GM18870 (cell line): ENCODE measurements around the gene PLEKHG7.
"Not testable (repeated sequence)": the region's sequence is repeated elsewhere in the genome, so short reads cannot be mapped to it uniquely, and the experiment has no call there.

Experiments used
- ATAC-seq: cut with Tn5 transposase; IDR thresholded peaks from one replicate; pipeline ENCODE4 v1.9.1; 2021; ENCODE audit warnings: moderate library complexity; ENCODE audit not compliant: unreplicated experiment

PLEKHG7 gene

DNA sequence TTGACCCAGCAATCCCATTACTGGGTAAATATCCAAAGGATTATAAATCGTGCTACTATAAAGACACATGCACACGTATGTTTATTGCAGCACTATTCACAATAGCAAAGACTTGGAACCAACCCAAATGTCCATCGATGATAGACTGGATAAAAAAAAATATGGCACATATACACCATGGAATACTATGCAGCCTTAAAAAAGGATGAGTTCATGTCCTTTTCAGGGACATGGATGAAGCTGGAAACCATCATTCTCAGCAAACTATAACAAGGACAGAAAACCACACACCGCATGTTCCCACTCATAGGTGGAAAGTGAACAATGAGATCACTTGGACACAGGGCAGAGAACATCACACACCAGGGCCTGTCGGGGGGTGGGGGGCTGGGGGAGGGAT, 91.6 kb downstream of the PLEKHG7 start:
- ATAC-seq: not testable (repeated sequence)

DNA sequence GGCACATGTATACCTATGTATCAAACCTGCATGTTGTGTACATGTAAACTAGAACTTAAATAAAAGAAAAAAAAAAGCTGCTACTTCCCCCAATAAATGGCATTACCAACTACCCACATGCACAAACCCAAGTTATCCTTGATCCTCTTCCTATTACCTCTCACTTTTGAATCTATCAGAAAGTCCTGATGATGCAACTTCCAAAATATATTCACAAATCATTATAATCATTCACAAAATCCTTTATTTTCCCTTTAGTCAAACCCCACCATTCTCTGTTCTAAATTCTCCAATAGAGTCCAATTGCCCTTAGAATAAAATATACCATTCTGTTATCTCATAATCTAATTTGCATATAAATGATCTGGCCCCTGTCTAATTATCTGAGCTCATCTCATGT, 92.0 kb downstream of the PLEKHG7 start:
- no peak for ATAC-seq

DNA sequence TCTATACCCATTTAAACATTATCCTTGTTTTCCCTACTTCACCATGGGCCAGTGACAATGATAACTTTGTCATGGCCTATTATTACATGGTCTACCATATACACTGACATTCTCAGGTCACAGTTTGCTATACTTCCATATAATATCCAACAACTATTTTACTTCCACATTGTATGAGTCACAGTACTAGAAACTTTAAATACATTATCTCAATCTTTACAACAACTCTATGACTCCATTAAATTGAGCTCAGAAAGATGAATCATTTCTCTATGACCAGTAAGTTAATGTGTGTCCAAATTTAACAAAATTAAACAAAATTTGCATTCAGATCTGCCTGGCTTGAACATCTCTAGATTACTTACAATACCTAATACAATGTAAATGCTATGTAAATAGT, 93.9 kb downstream of the PLEKHG7 start:
- no peak for ATAC-seq

DNA sequence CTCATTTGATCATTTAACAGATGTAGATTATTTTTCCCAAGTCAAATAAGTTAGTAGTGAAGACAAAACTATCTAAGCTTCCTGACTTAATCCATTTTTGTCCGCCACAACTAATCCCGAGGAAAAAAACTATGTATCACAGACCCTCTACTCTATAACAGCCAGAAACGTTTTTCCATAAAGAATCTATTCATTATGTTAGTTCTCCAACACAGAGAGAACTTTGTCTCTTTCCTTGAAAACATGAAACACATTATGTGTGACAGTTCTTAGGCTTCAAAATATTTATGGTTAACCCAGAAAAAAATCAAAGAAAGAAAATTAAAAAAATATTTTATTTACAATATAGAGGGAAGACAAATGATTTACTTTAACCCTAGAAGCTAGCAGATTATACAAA, 100.1 kb downstream of the PLEKHG7 start:
- no peak for ATAC-seq

DNA sequence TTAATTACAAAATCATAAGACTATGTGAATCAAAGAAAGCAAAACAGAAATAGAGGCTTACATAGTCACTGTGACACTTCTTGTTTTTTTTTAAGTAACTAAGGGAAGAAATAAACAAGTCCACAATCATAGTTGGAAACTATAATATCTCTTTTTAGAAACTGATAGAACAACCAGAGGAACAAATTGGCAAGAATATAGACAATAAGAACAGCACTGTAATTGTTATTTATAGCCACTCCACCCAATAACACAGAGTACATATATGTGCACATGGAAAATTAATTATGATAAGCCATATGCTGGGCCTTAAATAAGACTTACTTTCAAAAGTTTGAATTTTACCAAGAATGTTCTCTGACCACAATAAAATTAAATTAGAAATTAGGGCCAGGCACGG, 101.1 kb downstream of the PLEKHG7 start:
- ATAC-seq: no peak

DNA sequence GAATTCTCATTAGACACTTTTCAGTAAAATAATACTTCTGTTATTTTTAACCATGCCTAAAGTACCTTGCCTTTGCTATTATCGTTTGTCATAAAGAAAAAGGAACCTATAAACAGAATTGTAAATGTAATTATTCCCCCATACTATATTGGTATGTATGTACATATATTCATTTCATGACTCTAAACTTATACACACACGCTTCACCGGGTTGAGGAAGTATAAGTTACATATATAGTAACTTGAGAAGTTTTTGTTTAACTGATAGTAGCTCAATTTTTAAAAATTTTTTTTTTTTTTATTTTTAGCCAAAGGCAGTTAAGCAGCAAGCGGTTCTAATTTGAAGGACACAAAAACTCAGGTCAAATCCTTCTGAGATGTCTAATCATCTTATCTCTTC, 107.6 kb downstream of the PLEKHG7 start:
- no peak for ATAC-seq

DNA sequence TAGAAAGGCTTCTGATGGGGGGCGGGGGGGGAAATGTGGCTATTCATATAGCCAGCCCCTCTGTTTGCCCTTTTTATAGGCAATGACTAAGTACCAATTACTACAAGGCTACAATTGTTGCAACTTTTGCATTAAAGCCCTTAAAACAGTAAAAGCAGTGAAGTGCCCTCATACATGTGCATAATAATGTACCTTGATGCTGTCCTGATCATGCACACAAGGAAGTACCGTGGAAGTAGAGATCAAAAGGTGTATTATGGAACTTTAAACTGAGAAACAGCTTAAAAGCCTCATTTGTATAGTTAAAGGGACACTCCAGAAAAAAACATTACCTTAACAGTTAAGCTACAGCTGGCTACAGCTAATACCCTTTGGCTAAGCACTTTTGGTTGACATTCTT, 111.8 kb downstream of the PLEKHG7 start:
- ATAC-seq: no peak

DNA sequence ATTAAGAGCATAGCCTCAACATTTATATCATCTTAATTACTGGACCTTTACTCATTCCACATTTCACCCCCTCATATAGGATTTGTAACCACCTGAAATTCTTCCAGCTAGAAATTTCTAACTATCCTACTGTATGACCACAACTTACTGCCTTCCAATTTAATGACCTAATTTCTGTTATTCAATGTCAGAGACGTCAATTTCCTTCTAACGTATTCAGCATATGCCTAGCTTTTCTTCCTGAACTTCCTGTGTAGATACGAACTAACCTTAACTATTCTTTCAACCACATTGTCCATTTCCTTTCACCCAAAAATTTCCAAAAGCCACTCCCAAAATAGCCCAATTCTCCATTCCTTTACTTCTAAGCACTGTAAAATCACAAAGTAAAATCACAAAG, 118.4 kb downstream of the PLEKHG7 start:
- ATAC-seq: no peak
